Kidney epithelial cell (primary cell): ENCODE results near the gene ZNF598. TPM values are rescaled to one million over a fixed set of nuclear protein-coding genes. Genes with fewer than 3 reads are reported as not detected.
A peak's percentile ranks its signal among the peaks of the same experiment; 100 is the strongest.

Experiments used
- DNase-seq: peaks from one replicate; pipeline ENCODE4 v3.0.0-alpha.2; 2010; ENCODE audit warnings: low read depth
- H3K27me3 ChIP-seq: 2 replicates; pipeline ENCODE4 v1.6.0; 2011; ENCODE audit warnings: low read length; ENCODE audit not compliant: control insufficient read depth, insufficient read depth
- H3K36me3 ChIP-seq: 2 replicates; pipeline ENCODE4 v1.5.1; 2011; ENCODE audit warnings: low read length; ENCODE audit not compliant: control insufficient read depth, insufficient read depth
- H3K4me3 ChIP-seq: 2 replicates; pipeline ENCODE4 v1.5.1; 2011; ENCODE audit warnings: low read depth, mild to moderate bottlenecking, control low read depth, low read length
- CTCF ChIP-seq: IDR thresholded peaks from 2 replicates; pipeline ENCODE4 v1.5.1; 2011; ENCODE audit warnings: mild to moderate bottlenecking, moderate library complexity, low read length, control low read depth, inconsistent platforms; ENCODE audit not compliant: insufficient read depth, poor library complexity, severe bottlenecking
- total RNA-seq: library from RNA; depleted of rRNA; stranded (reverse); fragments of >200 nt; gene quantifications from 2 replicates; pipeline ENCODE4 v1.2.3, GENCODE V29; 2015

The ZNF598 gene
- 48.1 and 57.7 TPM in 2 replicates for total RNA-seq

- TF ChIP-seq CTCF = no peak
- DNase-seq = no peak
Observed at GRCh38 chr16:2009791-2010510, at the start of gene ZNF598. Gene ZNF598, minus strand, starts transcription at chr16:2009821.

GRCh38 chr16:2058872-2059271 is 49.3 kb upstream of the ZNF598 start:
- Histone ChIP-seq H3K36me3 (peaks cover 2% of the 10 kb centered on the region), H3K4me3 (no peak overlapping the region), H3K27me3 (no peaks in the 10 kb centered on the region)
- DNase-seq = no peak
- no peak for TF ChIP-seq CTCF

More at GRCh38 chr16:2009791-2010510, at the start of gene ZNF598:
- H3K36me3 ChIP-seq = peaks cover 1% of the 10 kb centered on the region
- no peaks in the 10 kb centered on the region for H3K27me3 ChIP-seq
- peak within 1 kb of the TSS; percentile 74 for H3K4me3 ChIP-seq

GRCh38 chr16:2058420-2058819 is 48.8 kb upstream of the ZNF598 start:
- Histone ChIP-seq H3K27me3 (no peaks in the 10 kb centered on the region), H3K4me3 (no peak overlapping the region), H3K36me3 (peaks cover 2% of the 10 kb centered on the region)
- TF ChIP-seq CTCF = no peak
- DNase-seq = no peak

GRCh38 chr16:2057438-2057837 is 47.8 kb upstream of the ZNF598 start:
- no peak for DNase-seq
- no peaks in the 10 kb centered on the region for H3K27me3 ChIP-seq
- peaks cover 2% of the 10 kb centered on the region for H3K36me3 ChIP-seq
- no peak overlapping the region for H3K4me3 ChIP-seq
- TF ChIP-seq CTCF = no peak

GRCh38 chr16:2056681-2057407 is 47.2 kb upstream of the ZNF598 start:
- Histone ChIP-seq H3K36me3 (peaks cover 2% of the 10 kb centered on the region), H3K4me3 (no peak overlapping the region), H3K27me3 (no peaks in the 10 kb centered on the region)
- no peak for DNase-seq
- peak; percentile 20 for TF ChIP-seq CTCF
